Activated CD4-positive, alpha-beta T cell treated with anti-CD3 and anti-CD28 coated beads, Interleukin-2, amount 10 ng/mL, durations not matched to agents 24 days and 14 days (primary cell): Measurements from ENCODE around the gene FGFRL1. TPM values are rescaled to one million over a fixed set of nuclear protein-coding genes. Genes with fewer than 3 reads are reported as not detected.
"Not testable (repeated sequence)": the region's sequence is repeated elsewhere in the genome, so short reads cannot be mapped to it uniquely, and the experiment has no call there.

Experiments used
- DNase-seq: peaks from one replicate; pipeline ENCODE4 v3.0.0; 2022
- H3K27ac Mint-ChIP-seq: one replicate; pipeline ENCODE4 v1.8.0; 2022; ENCODE audit warnings: mild to moderate bottlenecking, mixed read lengths
- H3K27me3 Mint-ChIP-seq: one replicate; pipeline ENCODE4 v1.8.0; 2022; ENCODE audit warnings: mixed read lengths
- H3K36me3 Mint-ChIP-seq: one replicate; pipeline ENCODE4 v1.8.0; 2022; ENCODE audit warnings: low read depth, mild to moderate bottlenecking, mixed read lengths
- H3K4me1 Mint-ChIP-seq: one replicate; pipeline ENCODE4 v1.8.0; 2021; ENCODE audit warnings: mixed read lengths
- H3K4me3 Mint-ChIP-seq: one replicate; pipeline ENCODE4 v1.8.0; 2022; ENCODE audit warnings: mild to moderate bottlenecking, moderate library complexity, mixed read lengths
- H3K9me3 Mint-ChIP-seq: one replicate; pipeline ENCODE4 v1.8.0; 2021; ENCODE audit warnings: mixed read lengths
- intact Hi-C: fragments of 100-400 bp; cut with micrococcal nuclease; formaldehyde crosslinking; loops from one replicate; pipeline ENCODE4 v1.15.1; 2023
- total RNA-seq: library from RNA; stranded (reverse); gene quantifications from 2 replicates; pipeline ENCODE4 v1.2.3, GENCODE V29; 2022

The FGFRL1 gene
- total RNA-seq, 1 donor from 2014 or later, result 18.9 TPM

DNA sequence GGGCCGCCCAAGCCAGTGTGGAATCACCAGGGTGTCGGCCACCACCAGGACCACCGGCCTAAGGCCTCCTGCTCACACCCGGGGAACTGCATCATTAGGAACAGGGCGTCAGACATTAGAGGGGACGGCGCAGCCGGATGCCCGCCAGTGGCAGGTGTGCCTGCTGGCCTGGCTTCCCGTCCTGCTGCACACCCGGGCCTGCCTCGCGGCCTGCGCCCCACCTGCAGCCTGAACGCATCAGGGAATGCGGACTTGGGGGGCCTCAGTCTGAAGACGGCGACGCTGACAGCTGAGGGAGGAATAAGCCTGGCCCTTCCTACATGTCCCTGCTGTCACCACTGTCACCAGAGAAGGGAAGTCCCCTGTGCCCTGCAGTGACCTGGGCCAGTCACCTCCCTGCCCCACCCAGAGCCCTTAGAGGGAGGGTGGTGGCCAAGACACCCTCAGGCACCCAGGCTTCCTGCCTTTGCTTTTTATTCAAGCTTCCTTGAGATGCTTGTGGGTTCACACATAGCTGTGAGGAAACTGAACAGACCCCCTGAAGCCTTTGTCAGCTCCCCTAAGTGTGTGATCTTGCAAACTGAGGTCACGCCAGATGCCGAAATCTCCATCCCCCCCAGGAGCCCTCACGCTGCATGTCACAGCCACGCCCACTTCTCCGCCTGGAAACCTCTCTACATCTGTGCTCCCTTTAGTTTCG lies 41.2 kb upstream of the FGFRL1 start:
- Mint-ChIP-seq H3K27ac (no peak overlapping the region), H3K36me3 (peaks cover 2% of the 10 kb centered on the region), H3K27me3 (no peaks in the 10 kb centered on the region), H3K4me3 (no peak overlapping the region), H3K4me1 (peaks cover 2% of the 10 kb centered on the region), H3K9me3 (no peaks in the 10 kb centered on the region)
- no peak for DNase-seq
- intact Hi-C loops, result no loop called here

- intact Hi-C loops, result no loop called here
Measured at GRCh38 chr4:970854-971520, 40.4 kb upstream of the FGFRL1 start.

DNA sequence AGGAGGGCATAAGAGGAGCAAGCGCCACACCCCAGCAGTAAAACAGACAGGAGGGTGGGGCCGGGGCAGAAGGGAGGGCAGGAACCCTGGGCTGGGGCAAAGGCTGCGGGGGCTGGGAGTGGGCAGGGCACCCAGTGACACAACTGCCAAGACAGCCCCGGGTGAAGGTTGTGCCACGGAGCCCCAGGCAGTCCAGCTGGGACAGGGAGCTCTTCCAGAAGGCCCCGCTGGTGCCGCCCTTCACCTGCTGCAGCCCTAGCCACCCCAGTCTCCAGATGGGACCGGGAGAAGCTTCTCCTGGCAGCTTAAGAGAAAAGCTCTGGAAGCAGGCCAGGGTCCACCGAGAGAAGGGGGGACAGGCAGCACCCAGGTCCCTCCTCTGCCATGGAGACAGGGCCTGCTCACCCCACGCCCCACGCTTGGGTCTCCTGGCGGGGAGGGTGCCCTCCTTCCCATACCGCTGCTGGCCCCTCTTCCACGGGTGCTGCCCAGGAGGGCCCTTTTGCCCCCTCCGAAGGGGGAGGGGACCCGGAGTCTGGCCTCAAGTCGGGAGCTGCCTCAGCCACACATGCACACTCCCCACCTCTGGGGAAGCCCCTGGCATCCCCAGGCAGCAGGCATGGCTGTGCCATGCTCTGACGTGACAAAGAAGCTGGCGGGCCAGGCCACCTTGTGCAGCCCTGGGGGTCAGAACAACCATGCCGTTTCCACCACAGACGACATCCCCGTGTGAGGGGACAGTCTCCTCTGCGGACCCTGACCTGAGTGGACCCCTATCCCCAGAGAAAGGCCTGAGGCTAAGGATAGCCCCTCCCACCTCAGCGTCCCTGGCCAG lies 39.5 kb upstream of the FGFRL1 start:
- no peak for DNase-seq
- Mint-ChIP-seq H3K4me1 (peaks cover 5% of the 10 kb centered on the region), H3K9me3 (no peaks in the 10 kb centered on the region), H3K27me3 (no peaks in the 10 kb centered on the region), H3K27ac (no peak overlapping the region), H3K4me3 (peak overlapping the region; percentile 40), H3K36me3 (no peaks in the 10 kb centered on the region)
- intact Hi-C loops, result loop anchor here (1.0 kb wide), 1 partner anchor 39 kb away; no protein-coding TSS in a partner anchor

More at GRCh38 chr4:970854-971520, 40.4 kb upstream of the FGFRL1 start:
- no peak for DNase-seq
- Mint-ChIP-seq H3K4me1 (peaks cover 2% of the 10 kb centered on the region), H3K27ac (no peak overlapping the region), H3K9me3 (no peaks in the 10 kb centered on the region), H3K4me3 (peak overlapping the region; percentile 40), H3K36me3 (peaks cover under 1% of the 10 kb centered on the region), H3K27me3 (no peaks in the 10 kb centered on the region)

DNA sequence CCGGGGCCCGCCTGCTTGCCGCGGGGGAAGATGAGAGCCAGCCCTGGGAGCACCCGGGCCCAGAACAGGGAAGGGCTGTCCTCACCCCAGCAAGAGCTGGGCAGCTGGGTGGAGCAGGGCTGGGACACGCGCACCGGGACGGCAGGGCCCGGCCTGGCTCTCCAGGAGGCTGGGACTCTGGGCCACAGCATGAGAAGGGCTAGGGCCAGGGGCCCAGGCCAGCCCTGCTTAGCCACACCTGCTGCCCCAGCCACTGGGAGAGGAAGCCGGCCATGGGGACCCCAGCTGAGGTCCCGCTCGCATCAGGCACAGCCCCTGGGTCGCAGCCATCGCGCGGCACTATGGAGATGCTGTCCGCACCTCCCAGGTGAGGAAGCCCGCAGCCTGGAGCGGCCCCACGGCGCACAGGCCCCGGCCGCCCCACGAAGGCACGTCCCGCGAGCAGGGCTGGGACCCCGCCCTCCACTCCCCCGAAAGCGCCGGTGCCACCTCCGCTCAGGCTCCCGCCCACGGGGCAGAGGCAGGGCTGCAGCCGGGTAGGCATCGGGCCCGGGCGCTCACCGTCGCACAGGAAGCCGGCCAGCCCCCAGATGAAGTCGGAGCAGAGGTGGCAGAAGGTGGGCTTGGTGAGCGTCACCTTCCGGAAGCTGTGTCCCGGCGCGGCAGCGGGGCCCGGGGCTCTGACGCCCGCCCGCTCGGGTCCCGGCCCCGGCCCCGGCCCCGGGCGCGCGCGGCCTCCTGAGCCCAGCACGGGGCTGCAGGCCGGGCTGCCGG lies 38.6 kb upstream of the FGFRL1 start:
- Mint-ChIP-seq H3K27me3 (no peaks in the 10 kb centered on the region), H3K4me1 (peaks cover 5% of the 10 kb centered on the region), H3K36me3 (no peaks in the 10 kb centered on the region), H3K27ac (no peak overlapping the region), H3K9me3 (no peaks in the 10 kb centered on the region), H3K4me3 (peak overlapping the region; percentile 67)
- DNase-seq, result peak; percentile 88
- intact Hi-C loops, result loop anchor here (1.0 kb wide), 5 partner anchors 13 to 192 kb away; no protein-coding TSS in a partner anchor

DNA sequence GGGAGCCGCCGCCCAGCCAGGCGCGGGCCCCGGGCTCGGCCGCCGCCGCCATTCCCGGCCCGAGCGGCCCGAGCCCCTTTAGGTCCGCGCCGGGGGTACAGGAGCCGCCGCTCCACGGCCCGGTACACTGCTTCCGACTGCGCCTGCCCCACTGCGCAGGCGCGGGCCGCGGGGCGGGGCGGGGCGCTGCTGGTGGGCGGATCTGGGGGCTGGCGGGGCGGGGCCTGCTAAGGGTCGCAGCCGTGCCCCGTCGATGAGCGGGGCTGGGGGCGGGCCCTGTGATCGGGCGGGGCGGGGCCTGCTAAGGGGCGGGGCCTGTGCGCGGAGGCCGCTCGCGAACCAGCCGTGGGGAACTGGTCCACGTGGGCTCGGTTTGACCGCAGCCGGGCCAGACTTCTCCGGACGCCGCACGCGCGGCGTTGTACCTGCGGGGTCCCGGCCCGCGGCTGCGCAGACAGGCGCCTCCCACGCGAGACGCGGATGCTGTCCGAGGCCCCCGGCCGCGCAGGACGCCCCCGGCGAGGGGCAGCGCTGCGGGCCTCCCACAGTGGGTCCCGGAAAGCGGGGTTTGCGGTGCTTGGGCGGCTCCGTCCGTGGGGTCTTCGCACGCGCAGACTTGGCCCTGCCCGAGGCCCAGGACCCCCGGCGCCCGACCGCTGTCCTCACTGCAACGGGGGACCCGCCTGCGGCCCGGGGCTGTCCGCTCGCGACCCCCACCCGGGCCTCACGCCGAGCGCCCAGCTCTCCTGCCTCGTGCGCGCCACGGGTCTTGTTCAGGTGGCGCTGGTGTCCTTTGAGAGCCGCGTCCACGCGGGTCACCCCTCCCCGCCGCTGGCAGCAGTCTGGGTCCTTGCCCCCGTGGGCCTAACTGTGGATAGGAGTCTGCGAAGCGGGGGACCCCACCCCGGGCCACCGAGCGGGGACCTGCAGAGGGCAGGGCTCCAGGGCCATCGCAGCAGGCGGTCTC lies 37.7 kb upstream of the FGFRL1 start, which contains the start of gene DGKQ:
Gene DGKQ (minus strand): TSS at position 139 of the 967 bp plus-strand sequence. CDS start 87 bp downstream, at position 52.
- peak; percentile 95 for DNase-seq
- no peaks in the 10 kb centered on the region for H3K36me3 Mint-ChIP-seq
- H3K27ac Mint-ChIP-seq, result no peak within 1 kb of the TSS
- H3K4me1 Mint-ChIP-seq, result peaks cover 5% of the 10 kb centered on the region
- no peaks in the 10 kb centered on the region for H3K9me3 Mint-ChIP-seq
- H3K4me3 Mint-ChIP-seq, result peak within 1 kb of the TSS; percentile 67
- intact Hi-C loops, result loop anchor here (1.0 kb wide), 4 partner anchors 13 to 192 kb away; no protein-coding TSS in a partner anchor
- no peaks in the 10 kb centered on the region for H3K27me3 Mint-ChIP-seq

GRCh38 chr4:974668-975067 lies 36.8 kb upstream of the FGFRL1 start:
- H3K4me3 Mint-ChIP-seq, result no peak overlapping the region
- DNase-seq, result no peak
- intact Hi-C loops, result no loop called here

DNA sequence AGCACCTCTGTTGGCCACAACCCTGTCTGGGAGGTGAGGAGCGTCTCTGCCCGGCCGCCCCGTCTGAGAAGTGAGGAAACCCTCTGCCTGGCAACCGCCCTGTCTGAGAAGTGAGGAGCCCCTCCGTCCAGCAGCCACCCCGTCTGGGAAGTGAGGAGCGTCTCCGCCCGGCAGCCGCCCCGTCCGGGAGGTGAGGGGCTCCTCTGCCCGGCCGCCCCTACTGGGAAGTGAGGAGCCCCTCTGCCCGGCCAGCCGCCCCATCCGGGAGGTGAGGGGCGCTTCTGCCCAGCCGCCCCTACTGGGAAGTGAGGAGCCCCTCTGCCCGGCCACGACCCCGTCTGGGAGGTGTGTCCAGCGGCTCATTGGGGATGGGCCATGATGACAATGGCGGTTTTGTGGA lies 35.4 kb upstream of the FGFRL1 start:
- H3K4me1 Mint-ChIP-seq, H3K4me3 Mint-ChIP-seq, H3K9me3 Mint-ChIP-seq, H3K36me3 Mint-ChIP-seq, intact Hi-C loops, DNase-seq, H3K27ac Mint-ChIP-seq, H3K27me3 Mint-ChIP-seq: not testable (repeated sequence)

More at GRCh38 chr4:974668-975067, 36.8 kb upstream of the FGFRL1 start:
- H3K27ac Mint-ChIP-seq, result no peak overlapping the region
- no peaks in the 10 kb centered on the region for H3K36me3 Mint-ChIP-seq
- H3K9me3 Mint-ChIP-seq, result no peaks in the 10 kb centered on the region
- H3K4me1 Mint-ChIP-seq, result peaks cover 5% of the 10 kb centered on the region
- H3K27me3 Mint-ChIP-seq, result no peaks in the 10 kb centered on the region

DNA sequence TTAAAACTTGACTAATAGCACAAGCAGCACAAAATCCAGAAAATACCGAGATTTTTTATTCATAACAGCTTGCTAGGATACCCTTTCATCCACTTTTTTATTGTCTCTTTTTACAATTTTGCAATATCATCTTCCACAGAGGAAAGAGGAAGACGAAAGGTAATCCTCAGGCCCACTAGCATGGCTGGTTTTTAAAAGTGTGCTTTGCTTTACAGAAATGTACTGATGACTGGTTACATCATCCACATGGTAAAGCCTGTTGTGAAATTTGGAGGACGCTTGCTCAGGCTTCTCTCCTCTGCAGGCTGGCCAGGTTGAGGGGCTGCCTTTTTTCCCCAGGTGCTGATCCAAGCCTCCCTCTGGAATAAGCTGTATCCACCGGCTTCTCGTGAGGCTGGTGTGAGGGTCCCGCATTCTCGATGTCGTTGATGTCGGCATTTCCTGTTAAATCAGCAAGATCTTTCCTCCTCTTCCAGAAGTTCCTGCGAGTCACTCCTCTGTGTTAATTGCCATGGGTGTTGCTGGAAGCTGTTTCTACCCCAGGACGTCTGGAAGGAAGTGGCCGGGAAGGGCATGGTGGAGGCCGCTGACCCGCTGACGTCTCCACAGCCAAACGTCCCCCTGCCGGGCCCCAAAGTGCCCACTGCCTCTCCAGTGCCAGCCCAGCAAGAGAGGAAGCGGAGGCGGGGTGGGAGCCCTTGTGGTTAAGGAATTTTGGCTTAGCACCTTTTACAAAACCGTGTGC lies 32.3 kb upstream of the FGFRL1 start:
- no peaks in the 10 kb centered on the region for H3K27me3 Mint-ChIP-seq
- H3K4me1 Mint-ChIP-seq, result peaks cover 3% of the 10 kb centered on the region
- no peak for DNase-seq
- no peak overlapping the region for H3K27ac Mint-ChIP-seq
- no peaks in the 10 kb centered on the region for H3K9me3 Mint-ChIP-seq
- intact Hi-C loops, result no loop called here
- H3K36me3 Mint-ChIP-seq, result no peaks in the 10 kb centered on the region
- H3K4me3 Mint-ChIP-seq, result no peak overlapping the region

DNA sequence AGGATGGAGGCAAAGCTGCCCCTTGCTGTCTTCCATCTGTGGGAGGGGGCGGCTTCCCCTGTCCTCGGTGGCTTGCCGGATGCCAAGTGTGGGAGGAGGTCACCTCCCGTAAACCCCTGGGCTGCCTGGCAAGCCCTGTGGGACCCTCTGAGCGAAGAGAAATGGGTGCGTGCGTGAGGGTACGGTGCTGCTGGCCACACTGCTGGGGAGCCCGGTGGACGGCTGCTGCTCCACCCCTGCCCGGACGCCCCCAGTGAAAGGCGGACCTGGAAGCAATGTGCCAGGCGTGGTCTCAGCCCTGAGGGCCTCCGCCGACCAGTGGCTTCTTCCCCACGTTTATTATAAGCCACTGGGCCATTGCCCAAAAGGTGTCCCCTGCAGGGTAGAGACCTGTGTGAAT lies 29.1 kb upstream of the FGFRL1 start:
- Mint-ChIP-seq H3K27ac (no peak overlapping the region), H3K36me3 (no peaks in the 10 kb centered on the region), H3K4me3 (no peak overlapping the region), H3K9me3 (no peaks in the 10 kb centered on the region), H3K4me1 (peaks cover 12% of the 10 kb centered on the region), H3K27me3 (no peaks in the 10 kb centered on the region)
- DNase-seq, result no peak
- intact Hi-C loops, result no loop called here

- H3K4me3 Mint-ChIP-seq, result no peak overlapping the region
- no peak overlapping the region for H3K27ac Mint-ChIP-seq
- no peaks in the 10 kb centered on the region for H3K36me3 Mint-ChIP-seq
- no peak for DNase-seq
- H3K9me3 Mint-ChIP-seq, result no peaks in the 10 kb centered on the region
- intact Hi-C loops, result no loop called here
- no peaks in the 10 kb centered on the region for H3K27me3 Mint-ChIP-seq
- H3K4me1 Mint-ChIP-seq, result peaks cover 13% of the 10 kb centered on the region
Measured at GRCh38 chr4:982814-983213, 28.6 kb upstream of the FGFRL1 start.

DNA sequence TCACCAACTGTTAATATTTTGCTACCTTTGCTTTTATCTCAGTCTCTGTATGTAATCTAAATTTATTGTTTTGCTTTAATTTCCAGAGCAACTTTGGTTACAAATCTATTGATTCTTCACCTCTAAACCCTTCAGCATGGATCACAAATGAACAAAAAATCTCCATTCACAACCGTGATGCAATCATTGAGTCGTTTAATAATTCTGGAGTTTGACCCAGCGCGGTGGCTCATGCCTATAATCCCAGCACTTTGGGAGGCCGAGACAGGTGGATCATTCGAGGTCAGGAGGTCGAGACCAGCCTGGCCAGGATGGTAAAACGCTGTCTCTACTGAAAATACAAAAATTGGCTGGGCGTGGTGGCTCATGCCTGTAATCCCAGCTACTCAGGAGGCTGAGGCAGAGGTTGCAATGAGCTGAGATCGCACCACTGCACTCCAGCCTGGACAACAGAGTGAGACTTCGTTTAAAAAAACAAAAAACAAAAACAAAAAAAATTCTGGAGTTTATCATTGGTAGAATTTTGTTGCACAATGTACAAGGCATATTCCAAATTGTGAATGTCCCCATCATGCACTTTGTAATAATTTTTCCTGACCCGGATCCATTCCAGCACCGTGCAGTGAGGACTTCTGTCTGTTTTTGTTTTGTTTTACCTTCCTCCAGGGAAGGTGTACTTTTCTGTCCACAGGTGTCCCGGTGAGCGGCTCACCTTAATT lies 26.9 kb upstream of the FGFRL1 start:
- no peaks in the 10 kb centered on the region for H3K27me3 Mint-ChIP-seq
- no peaks in the 10 kb centered on the region for H3K9me3 Mint-ChIP-seq
- peaks cover 15% of the 10 kb centered on the region for H3K4me1 Mint-ChIP-seq
- intact Hi-C loops, result loop anchor here (5.0 kb wide), 1 partner anchor 312 kb away; the partner anchor contains the start of genes ATP5ME and MYL5
- H3K4me3 Mint-ChIP-seq, result peak overlapping the region; percentile 66
- H3K27ac Mint-ChIP-seq, result no peak overlapping the region
- H3K36me3 Mint-ChIP-seq, result no peaks in the 10 kb centered on the region
- DNase-seq, result no peak
